A673 (cell line): ENCODE measurements around the gene SLC46A1. TPM values are rescaled to one million over a fixed set of nuclear protein-coding genes. Genes with fewer than 3 reads are reported as not detected.

Experiments
- BruUV-seq: library from RNA; stranded (reverse); fragments of 400-500 nt; replicated peaks from 2 replicates; lab custom pipeline; 2021; lab: Mats Ljungman, UMichigan
- CTCF ChIA-PET: fragments of 300-600 bp; sonication (Branson Sonifier 250); formaldehyde crosslinking; loops from one replicate; lab custom pipeline; 2022; ENCODE audit warnings: antibody characterized with exemption; lab: Charles Lee
- POLR2A ChIA-PET: fragments of 300-600 bp; sonication (Branson Sonifier 250); formaldehyde crosslinking; loops from one replicate; lab custom pipeline; 2022; ENCODE audit warnings: antibody characterized with exemption; ENCODE audit not compliant: low non-redundant PET; lab: Charles Lee
- DNase-seq: peaks from one replicate; pipeline ENCODE4 v3.0.0-alpha.2; 2015; ENCODE audit warnings: low spot score
- H3K27ac ChIP-seq: fragments of 200-600 bp; sonication (generic); 2 replicates; pipeline ENCODE4 v1.5.1; 2016; ENCODE audit warnings: mixed run types, low read depth, mild to moderate bottlenecking, mixed read lengths, antibody characterized with exemption, low read length; ENCODE audit not compliant: poor library complexity, severe bottlenecking
- H3K27me3 ChIP-seq: fragments of 200-600 bp; sonication (generic); replicated peaks from 2 replicates; pipeline ENCODE4 v1.6.1; 2017; ENCODE audit warnings: mixed run types, low read depth, mild to moderate bottlenecking, mixed read lengths, antibody characterized with exemption, low read length; ENCODE audit not compliant: insufficient read depth, poor library complexity
- H3K36me3 ChIP-seq: fragments of 200-600 bp; sonication (generic); 2 replicates; pipeline ENCODE4 v1.6.1; 2016; ENCODE audit warnings: mixed run types, mild to moderate bottlenecking, mixed read lengths, antibody characterized with exemption, low read length; ENCODE audit not compliant: insufficient read depth, poor library complexity, severe bottlenecking
- H3K4me1 ChIP-seq: fragments of 200-600 bp; sonication (generic); 2 replicates; pipeline ENCODE4 v1.6.1; 2017; ENCODE audit warnings: mixed run types, mild to moderate bottlenecking, mixed read lengths, antibody characterized with exemption, low read length; ENCODE audit not compliant: insufficient read depth, poor library complexity, severe bottlenecking
- H3K4me3 ChIP-seq: fragments of 200-600 bp; sonication (generic); 2 replicates; pipeline ENCODE4 v1.5.1; 2016; ENCODE audit warnings: low read depth, mixed run types, mild to moderate bottlenecking, mixed read lengths, low read length; ENCODE audit not compliant: poor library complexity, severe bottlenecking
- H3K9me3 ChIP-seq: fragments of 200-600 bp; sonication (generic); 2 replicates; pipeline ENCODE4 v1.6.1; 2016; ENCODE audit warnings: mixed run types, low read depth, mild to moderate bottlenecking, mixed read lengths, antibody characterized with exemption, low read length; ENCODE audit not compliant: poor library complexity, severe bottlenecking
- EZH2 ChIP-seq: fragments of 200-600 bp; sonication (generic); IDR thresholded peaks from 2 replicates; pipeline ENCODE4 v1.6.1; 2017; ENCODE audit warnings: borderline replicate concordance, low read depth, mild to moderate bottlenecking, mixed read lengths, antibody characterized with exemption, low read length; ENCODE audit not compliant: poor library complexity, severe bottlenecking
- intact Hi-C: fragments of 100-400 bp; cut with micrococcal nuclease; formaldehyde crosslinking; loops from one replicate; pipeline ENCODE4 v1.10.0; 2022; ENCODE audit not compliant: unreplicated experiment
- microRNA-seq: library from miRNA; unstranded; fragments of <30 nt; microRNA quantifications from one replicate; pipeline ENCODE4 v1.2.0, GENCODE V29; 2021
- total RNA-seq: library from RNA; stranded (reverse); gene quantifications from 2 replicates; pipeline ENCODE4 v1.2.3, GENCODE V29; 2021
- TF ChIP-seq, protein P1 (sequence below): fragments of 300-800, 200-600 bp; sonication (generic); conservative IDR thresholded peaks from 2 replicates; pipeline ENCODE4 v1.5.1; 2017; ENCODE audit warnings: low read depth, mild to moderate bottlenecking, antibody characterized with exemption, low read length, moderate library complexity, mixed read lengths

SLC46A1 gene
- total RNA-seq, 1 experiment from 2014 or later: 4.4 TPM

DNA sequence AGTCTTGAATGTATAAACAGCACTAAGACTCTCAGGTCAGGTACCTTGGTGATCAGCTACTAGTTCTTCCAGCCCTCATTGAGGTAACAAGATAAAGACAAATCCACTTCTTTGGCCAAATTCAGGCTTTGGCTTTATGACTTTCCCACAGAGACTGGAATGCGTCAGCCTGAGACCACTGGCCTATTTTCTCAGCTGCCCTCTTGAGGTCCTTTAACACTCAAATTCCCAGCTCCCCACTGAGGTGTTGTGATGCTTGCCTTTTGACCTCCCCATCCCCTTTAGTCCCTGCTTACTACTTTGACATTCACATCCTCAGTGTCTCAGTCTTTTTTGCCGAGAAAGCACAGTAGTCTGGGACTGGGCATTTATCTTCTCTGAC, 59.8 kb downstream of the SLC46A1 start:
- POLR2A ChIA-PET: interaction anchor here (1.0 kb wide), 1 partner anchor 11 kb away, joined by 3 read pairs; the partner anchor contains the start of gene IFT20

DNA sequence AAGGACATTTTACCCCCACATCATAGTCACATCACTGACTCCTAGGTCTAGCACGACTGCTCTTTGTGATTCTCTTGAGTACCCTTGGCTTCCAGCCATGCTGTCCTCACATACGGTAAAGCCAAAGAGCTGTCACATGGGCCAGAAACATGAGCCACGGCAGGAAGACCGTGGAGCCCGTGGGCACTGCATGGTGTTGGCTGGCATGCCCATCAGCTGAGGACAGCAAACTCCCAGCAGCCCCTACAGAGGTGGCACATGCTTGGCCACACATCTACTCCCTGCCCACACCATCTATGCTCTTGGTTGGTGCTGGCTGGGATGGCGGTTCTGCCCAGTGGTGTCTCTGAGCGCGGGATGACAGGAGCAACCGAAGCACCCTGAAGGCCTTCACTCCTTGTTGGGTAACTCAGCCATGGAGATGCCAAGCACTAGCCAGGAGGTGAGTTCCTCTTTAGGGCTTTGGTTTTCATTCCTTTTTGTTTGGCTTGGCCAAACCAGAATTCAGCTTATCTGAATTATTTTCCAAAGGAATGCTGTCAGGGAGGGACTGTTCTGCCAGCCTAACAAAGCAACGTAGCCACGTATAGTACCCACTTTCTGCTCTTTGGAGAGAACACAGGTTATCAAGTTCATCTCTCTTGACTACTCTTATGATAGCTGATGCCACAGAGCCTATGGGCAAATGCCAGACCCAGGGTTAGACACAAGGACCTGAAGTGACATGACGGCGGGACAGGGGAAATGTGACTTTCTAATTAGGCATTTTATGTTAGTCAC, 60.4 kb downstream of the SLC46A1 start:
- no peaks in the 10 kb centered on the region for H3K4me1 ChIP-seq
- no TSS peak for BruUV-seq
- TF ChIP-seq, protein P1, sequence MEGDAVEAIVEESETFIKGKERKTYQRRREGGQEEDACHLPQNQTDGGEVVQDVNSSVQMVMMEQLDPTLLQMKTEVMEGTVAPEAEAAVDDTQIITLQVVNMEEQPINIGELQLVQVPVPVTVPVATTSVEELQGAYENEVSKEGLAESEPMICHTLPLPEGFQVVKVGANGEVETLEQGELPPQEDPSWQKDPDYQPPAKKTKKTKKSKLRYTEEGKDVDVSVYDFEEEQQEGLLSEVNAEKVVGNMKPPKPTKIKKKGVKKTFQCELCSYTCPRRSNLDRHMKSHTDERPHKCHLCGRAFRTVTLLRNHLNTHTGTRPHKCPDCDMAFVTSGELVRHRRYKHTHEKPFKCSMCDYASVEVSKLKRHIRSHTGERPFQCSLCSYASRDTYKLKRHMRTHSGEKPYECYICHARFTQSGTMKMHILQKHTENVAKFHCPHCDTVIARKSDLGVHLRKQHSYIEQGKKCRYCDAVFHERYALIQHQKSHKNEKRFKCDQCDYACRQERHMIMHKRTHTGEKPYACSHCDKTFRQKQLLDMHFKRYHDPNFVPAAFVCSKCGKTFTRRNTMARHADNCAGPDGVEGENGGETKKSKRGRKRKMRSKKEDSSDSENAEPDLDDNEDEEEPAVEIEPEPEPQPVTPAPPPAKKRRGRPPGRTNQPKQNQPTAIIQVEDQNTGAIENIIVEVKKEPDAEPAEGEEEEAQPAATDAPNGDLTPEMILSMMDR: no peak
- no peak for TF ChIP-seq EZH2
- ChIA-PET POLR2A (interaction anchor here (0.6 to 1.0 kb wide), 2 partner anchors 10 to 23 kb away, joined by 3 read pairs; partner anchors contain the start of gene IFT20), CTCF (no interaction called here)
- H3K36me3 ChIP-seq: peaks cover 76% of the 10 kb centered on the region
- no peak for DNase-seq
- intact Hi-C loops: no loop called here
- H3K9me3 ChIP-seq: no peaks in the 10 kb centered on the region
- H3K4me3 ChIP-seq: no peak overlapping the region
- no peak overlapping the region for H3K27ac ChIP-seq
- no peaks in the 10 kb centered on the region for H3K27me3 ChIP-seq

More for the DNA sequence above, 59.8 kb downstream of the SLC46A1 start:
- no peak overlapping the region for H3K27ac ChIP-seq
- no peaks in the 10 kb centered on the region for H3K4me1 ChIP-seq
- no peaks in the 10 kb centered on the region for H3K9me3 ChIP-seq
- no peak overlapping the region for H3K4me3 ChIP-seq
- no peak for TF ChIP-seq EZH2
- TF ChIP-seq, protein P1: no peak
- intact Hi-C loops: no loop called here
- H3K36me3 ChIP-seq: peaks cover 80% of the 10 kb centered on the region
- no peaks in the 10 kb centered on the region for H3K27me3 ChIP-seq
- CTCF ChIA-PET: no interaction called here
- no peak for DNase-seq
- BruUV-seq: TSS peak; percentile 6

Small RNAs within 50 kb of the gene (microRNA-seq; reads per million reads assigned to microRNA genes)
- gene MIR4723: 1.6 reads per million

Other genes with a start within 250 kb of the SLC46A1 start
- gene TMEM97, start 87.0 kb downstream of the SLC46A1 start, total RNA-seq: 122 and 134 TPM in 2 replicates
- 21.5 and 26.5 TPM in 2 replicates for gene IFT20, start 70.7 kb downstream of the SLC46A1 start, total RNA-seq
- gene TNFAIP1, start 70.5 kb downstream of the SLC46A1 start, total RNA-seq: 27.5 and 36.8 TPM in 2 replicates
- gene POLDIP2, start 48.7 kb downstream of the SLC46A1 start, total RNA-seq: 115 TPM in 2 replicates
- not detected in 2 replicates for gene SEBOX, start 41.0 kb downstream of the SLC46A1 start, total RNA-seq
- gene VTN, start 35.9 kb downstream of the SLC46A1 start, total RNA-seq: 0.26 TPM in 1 of 2 replicates, not detected in the other
- 37.7 and 47.1 TPM in 2 replicates for gene SARM1, start 34.5 kb downstream of the SLC46A1 start, total RNA-seq
- gene SLC13A2, start 67.4 kb upstream of the SLC46A1 start, total RNA-seq: not detected in 2 replicates
- gene FOXN1, start 100.1 kb upstream of the SLC46A1 start, total RNA-seq: not detected in 2 replicates
- 44.6 and 46.8 TPM in 2 replicates for gene UNC119, start 146.4 kb upstream of the SLC46A1 start, total RNA-seq
- 51.6 and 64.8 TPM in 2 replicates for gene PIGS, start 165.3 kb upstream of the SLC46A1 start, total RNA-seq
- 9.7 and 12.0 TPM in 2 replicates for gene ALDOC, start 170.7 kb upstream of the SLC46A1 start, total RNA-seq
- gene SPAG5, start 192.8 kb upstream of the SLC46A1 start, total RNA-seq: 213 and 219 TPM in 2 replicates
- gene RSKR, start 208.0 kb upstream of the SLC46A1 start, total RNA-seq: 34.6 and 36.8 TPM in 2 replicates
- 176 and 198 TPM in 2 replicates for gene BLTP2, start 238.9 kb upstream of the SLC46A1 start, total RNA-seq